ENCODE data around the gene CHST6.
A peak's percentile ranks its signal among the peaks of the same experiment; 100 is the strongest.
"Not testable (repeated sequence)": the region's sequence is repeated elsewhere in the genome, so short reads cannot be mapped to it uniquely, and the experiment has no call there.

CHST6 gene

GRCh38 chr16:75457485-75458021 is 37.7 kb downstream of the CHST6 start:
- no peak overlapping the region for H3K18ac ChIP-seq (ENCODE audit: low read length)
- peaks cover 25% of the 10 kb centered on the region for H3K79me1 ChIP-seq (ENCODE audit: low read length)
- no peak overlapping the region for H3K4me2 ChIP-seq (ENCODE audit: low read length)
- no peak for DNase-seq
- no peak overlapping the region for H4K5ac ChIP-seq (ENCODE audit: low read length)
- H3K4ac ChIP-seq (ENCODE audit: low read depth, low read length): no peak overlapping the region
- H2BK15ac ChIP-seq (replicated peaks; ENCODE audit: low read depth): no peak overlapping the region
- H2BK120ac ChIP-seq (ENCODE audit: low read depth, low read length): no peak overlapping the region
- no peak overlapping the region for H4K8ac ChIP-seq (ENCODE audit: low read depth, low read length)
- H2BK5ac ChIP-seq (ENCODE audit: low read length): no peak overlapping the region
- no peak overlapping the region for H2AK5ac ChIP-seq (ENCODE audit: low read length)
- WGBS (ENCODE audit: extremely low coverage, insufficient coverage, low lambda C conversion rate): no CpG with 5 or more reads among the region's 5 CpGs
- H3K36me3 ChIP-seq (ENCODE audit: control insufficient read depth, insufficient read depth, low read length): no peaks in the 10 kb centered on the region
- peaks cover 2% of the 10 kb centered on the region for H3K4me1 ChIP-seq (ENCODE audit: control insufficient read depth, low read depth, low read length)
- H3K9ac ChIP-seq (ENCODE audit: low read length): no peak overlapping the region
- no peak overlapping the region for H3K4me3 ChIP-seq (ENCODE audit: low read length)
- peaks cover 70% of the 10 kb centered on the region for H3K79me2 ChIP-seq (ENCODE audit: control insufficient read depth, insufficient read depth, low read length)
- no peak overlapping the region for H3K56ac ChIP-seq (ENCODE audit: low read length)
- no peaks in the 10 kb centered on the region for H3K27me3 ChIP-seq (ENCODE audit: insufficient read depth, low read length, poor library complexity)
- H3K27ac ChIP-seq (ENCODE audit: low read depth, low read length): no peak overlapping the region
- H3K23ac ChIP-seq (ENCODE audit: low read length): no peak overlapping the region

- Histone ChIP-seq H2BK15ac (replicated peaks; ENCODE audit: low read depth) (no peak overlapping the region), H3K36me3 (ENCODE audit: control insufficient read depth, insufficient read depth, low read length) (no peaks in the 10 kb centered on the region), H4K8ac (ENCODE audit: low read depth, low read length) (no peak overlapping the region), H3K4me1 (ENCODE audit: control insufficient read depth, low read depth, low read length) (peaks cover 2% of the 10 kb centered on the region), H3K18ac (ENCODE audit: low read length) (no peak overlapping the region), H3K79me1 (ENCODE audit: low read length) (peaks cover 26% of the 10 kb centered on the region), H2BK5ac (ENCODE audit: low read length) (no peak overlapping the region), H3K79me2 (ENCODE audit: control insufficient read depth, insufficient read depth, low read length) (peaks cover 68% of the 10 kb centered on the region), H3K56ac (ENCODE audit: low read length) (no peak overlapping the region), H3K4me2 (ENCODE audit: low read length) (no peak overlapping the region), H2AK5ac (ENCODE audit: low read length) (no peak overlapping the region), H3K27ac (ENCODE audit: low read depth, low read length) (no peak overlapping the region), H2BK120ac (ENCODE audit: low read depth, low read length) (no peak overlapping the region), H3K23ac (ENCODE audit: low read length) (no peak overlapping the region), H3K4ac (ENCODE audit: low read depth, low read length) (no peak overlapping the region), H4K5ac (ENCODE audit: low read length) (no peak overlapping the region), H3K4me3 (ENCODE audit: low read length) (no peak overlapping the region), H3K9ac (ENCODE audit: low read length) (no peak overlapping the region), H3K27me3 (ENCODE audit: insufficient read depth, low read length, poor library complexity) (no peaks in the 10 kb centered on the region)
- WGBS (ENCODE audit: extremely low coverage, insufficient coverage, low lambda C conversion rate): no CpG with 5 or more reads among the region's 1 CpG
- no peak for DNase-seq
Measured at GRCh38 chr16:75456971-75457370, 38.3 kb downstream of the CHST6 start.

- not testable (repeated sequence) for H2BK15ac ChIP-seq (replicated peaks; ENCODE audit: low read depth); H2AK5ac ChIP-seq (ENCODE audit: low read length); H3K36me3 ChIP-seq (ENCODE audit: control insufficient read depth, insufficient read depth, low read length); DNase-seq; H2BK5ac ChIP-seq (ENCODE audit: low read length); H3K27ac ChIP-seq (ENCODE audit: low read depth, low read length); H4K5ac ChIP-seq (ENCODE audit: low read length); H2BK120ac ChIP-seq (ENCODE audit: low read depth, low read length); H4K8ac ChIP-seq (ENCODE audit: low read depth, low read length); H3K18ac ChIP-seq (ENCODE audit: low read length); H3K4me1 ChIP-seq (ENCODE audit: control insufficient read depth, low read depth, low read length); H3K56ac ChIP-seq (ENCODE audit: low read length); H3K4me2 ChIP-seq (ENCODE audit: low read length); H3K4me3 ChIP-seq (ENCODE audit: low read length); H3K4ac ChIP-seq (ENCODE audit: low read depth, low read length); H3K27me3 ChIP-seq (ENCODE audit: insufficient read depth, low read length, poor library complexity); H3K23ac ChIP-seq (ENCODE audit: low read length); H3K9ac ChIP-seq (ENCODE audit: low read length)
- no CpG with 5 or more reads among the region's 4 CpGs for WGBS (ENCODE audit: extremely low coverage, insufficient coverage, low lambda C conversion rate)
- peaks cover 64% of the 10 kb centered on the region for H3K79me2 ChIP-seq (ENCODE audit: control insufficient read depth, insufficient read depth, low read length)
- peaks cover 25% of the 10 kb centered on the region for H3K79me1 ChIP-seq (ENCODE audit: low read length)
Measured at GRCh38 chr16:75456486-75456885, 38.8 kb downstream of the CHST6 start.

- H4K8ac ChIP-seq (ENCODE audit: low read depth, low read length): no peak overlapping the region
- no peak overlapping the region for H2BK15ac ChIP-seq (replicated peaks; ENCODE audit: low read depth)
- H3K79me2 ChIP-seq (ENCODE audit: control insufficient read depth, insufficient read depth, low read length): peaks cover 58% of the 10 kb centered on the region
- no peak overlapping the region for H4K5ac ChIP-seq (ENCODE audit: low read length)
- no CpG with 5 or more reads among the region's 5 CpGs for WGBS (ENCODE audit: extremely low coverage, insufficient coverage, low lambda C conversion rate)
- no peak overlapping the region for H3K4me2 ChIP-seq (ENCODE audit: low read length)
- DNase-seq: no peak
- no peak overlapping the region for H3K23ac ChIP-seq (ENCODE audit: low read length)
- H3K56ac ChIP-seq (ENCODE audit: low read length): no peak overlapping the region
- no peak overlapping the region for H2BK5ac ChIP-seq (ENCODE audit: low read length)
- H3K18ac ChIP-seq (ENCODE audit: low read length): no peak overlapping the region
- H3K4me1 ChIP-seq (ENCODE audit: control insufficient read depth, low read depth, low read length): peaks cover 2% of the 10 kb centered on the region
- H2AK5ac ChIP-seq (ENCODE audit: low read length): no peak overlapping the region
- H3K27ac ChIP-seq (ENCODE audit: low read depth, low read length): no peak overlapping the region
- no peaks in the 10 kb centered on the region for H3K36me3 ChIP-seq (ENCODE audit: control insufficient read depth, insufficient read depth, low read length)
- H3K4ac ChIP-seq (ENCODE audit: low read depth, low read length): no peak overlapping the region
- no peak overlapping the region for H2BK120ac ChIP-seq (ENCODE audit: low read depth, low read length)
- peaks cover 24% of the 10 kb centered on the region for H3K79me1 ChIP-seq (ENCODE audit: low read length)
- H3K9ac ChIP-seq (ENCODE audit: low read length): no peak overlapping the region
- H3K27me3 ChIP-seq (ENCODE audit: insufficient read depth, low read length, poor library complexity): no peaks in the 10 kb centered on the region
- no peak overlapping the region for H3K4me3 ChIP-seq (ENCODE audit: low read length)
Measured at GRCh38 chr16:75455677-75456076, 39.6 kb downstream of the CHST6 start.

- no peak overlapping the region for H3K4me2 ChIP-seq (ENCODE audit: low read length)
- no peak overlapping the region for H3K9ac ChIP-seq (ENCODE audit: low read length)
- no peak overlapping the region for H3K27ac ChIP-seq (ENCODE audit: low read depth, low read length)
- H2BK5ac ChIP-seq (ENCODE audit: low read length): no peak overlapping the region
- H3K23ac ChIP-seq (ENCODE audit: low read length): no peak overlapping the region
- H4K5ac ChIP-seq (ENCODE audit: low read length): no peak overlapping the region
- H3K4me1 ChIP-seq (ENCODE audit: control insufficient read depth, low read depth, low read length): no peaks in the 10 kb centered on the region
- no peak overlapping the region for H2BK15ac ChIP-seq (replicated peaks; ENCODE audit: low read depth)
- H3K56ac ChIP-seq (ENCODE audit: low read length): peak overlapping the region; percentile 7
- H3K79me1 ChIP-seq (ENCODE audit: low read length): peaks cover 15% of the 10 kb centered on the region
- H3K79me2 ChIP-seq (ENCODE audit: control insufficient read depth, insufficient read depth, low read length): peaks cover 37% of the 10 kb centered on the region
- no peaks in the 10 kb centered on the region for H3K36me3 ChIP-seq (ENCODE audit: control insufficient read depth, insufficient read depth, low read length)
- no CpG with 5 or more reads among the region's 12 CpGs for WGBS (ENCODE audit: extremely low coverage, insufficient coverage, low lambda C conversion rate)
- H2BK120ac ChIP-seq (ENCODE audit: low read depth, low read length): no peak overlapping the region
- H3K4me3 ChIP-seq (ENCODE audit: low read length): no peak overlapping the region
- H4K8ac ChIP-seq (ENCODE audit: low read depth, low read length): no peak overlapping the region
- H3K4ac ChIP-seq (ENCODE audit: low read depth, low read length): no peak overlapping the region
- no peak overlapping the region for H2AK5ac ChIP-seq (ENCODE audit: low read length)
- no peaks in the 10 kb centered on the region for H3K27me3 ChIP-seq (ENCODE audit: insufficient read depth, low read length, poor library complexity)
- H3K18ac ChIP-seq (ENCODE audit: low read length): no peak overlapping the region
- no peak for DNase-seq
Measured at GRCh38 chr16:75452464-75453190, 42.6 kb downstream of the CHST6 start.

- Histone ChIP-seq H2BK5ac (ENCODE audit: low read length) (no peak overlapping the region), H3K4ac (ENCODE audit: low read depth, low read length) (no peak overlapping the region), H3K56ac (ENCODE audit: low read length) (no peak overlapping the region)
Measured at GRCh38 chr16:75446416-75446815, 48.8 kb downstream of the CHST6 start.

More at GRCh38 chr16:75446416-75446815, 48.8 kb downstream of the CHST6 start:
- Histone ChIP-seq H2BK120ac (ENCODE audit: low read depth, low read length) (no peak overlapping the region), H4K5ac (ENCODE audit: low read length) (no peak overlapping the region), H2AK5ac (ENCODE audit: low read length) (no peak overlapping the region), H3K27me3 (ENCODE audit: insufficient read depth, low read length, poor library complexity) (no peaks in the 10 kb centered on the region), H4K8ac (ENCODE audit: low read depth, low read length) (no peak overlapping the region), H3K4me1 (ENCODE audit: control insufficient read depth, low read depth, low read length) (no peaks in the 10 kb centered on the region), H2BK15ac (replicated peaks; ENCODE audit: low read depth) (no peak overlapping the region), H3K36me3 (ENCODE audit: control insufficient read depth, insufficient read depth, low read length) (no peaks in the 10 kb centered on the region), H3K4me2 (ENCODE audit: low read length) (no peak overlapping the region), H3K79me1 (ENCODE audit: low read length) (peaks cover 2% of the 10 kb centered on the region), H3K27ac (ENCODE audit: low read depth, low read length) (no peak overlapping the region), H3K9ac (ENCODE audit: low read length) (no peak overlapping the region), H3K18ac (ENCODE audit: low read length) (no peak overlapping the region), H3K4me3 (ENCODE audit: low read length) (no peak overlapping the region), H3K23ac (ENCODE audit: low read length) (no peak overlapping the region), H3K79me2 (ENCODE audit: control insufficient read depth, insufficient read depth, low read length) (no peaks in the 10 kb centered on the region)
- DNase-seq: no peak

All from mesendoderm (in vitro differentiated cells).